ENCODE results near the gene PRKN.

The PRKN gene

GRCh38 chr6:162728197-162728596, 631 bp upstream of the PRKN start:
- Histone ChIP-seq H3K36me3 (ENCODE audit: control insufficient read depth, insufficient read depth, low read length) (no peaks in the 10 kb centered on the region), H3K27me3 (ENCODE audit: control insufficient read depth, insufficient read depth, low read length) (no peaks in the 10 kb centered on the region), H3K9ac (ENCODE audit: low read length) (peak overlapping the region; percentile 60), H3K4me1 (ENCODE audit: control insufficient read depth, insufficient read depth, low read length) (peaks cover 2% of the 10 kb centered on the region), H3K4me3 (ENCODE audit: low read length) (peak overlapping the region; percentile 75), H3K27ac (ENCODE audit: low read depth, low read length) (peak overlapping the region; percentile 75)

- peak overlapping the region; percentile 84 for H3K4me3 ChIP-seq (ENCODE audit: low read length)
- peak overlapping the region; percentile 83 for H3K9ac ChIP-seq (ENCODE audit: low read length)
Observed at GRCh38 chr6:162726947-162727321, 632 bp downstream of the PRKN start.

GRCh38 chr6:162722633-162723032, 4.9 kb downstream of the PRKN start:
- Histone ChIP-seq H3K27ac (ENCODE audit: low read depth, low read length) (no peak overlapping the region), H3K4me3 (ENCODE audit: low read length) (no peak overlapping the region), H3K4me1 (ENCODE audit: control insufficient read depth, insufficient read depth, low read length) (no peaks in the 10 kb centered on the region), H3K27me3 (ENCODE audit: control insufficient read depth, insufficient read depth, low read length) (no peaks in the 10 kb centered on the region), H3K36me3 (ENCODE audit: control insufficient read depth, insufficient read depth, low read length) (no peaks in the 10 kb centered on the region), H3K9ac (ENCODE audit: low read length) (no peak overlapping the region)

More at GRCh38 chr6:162726947-162727321, 632 bp downstream of the PRKN start:
- H3K4me1 ChIP-seq (ENCODE audit: control insufficient read depth, insufficient read depth, low read length), result peaks cover 2% of the 10 kb centered on the region
- peak overlapping the region; percentile 88 for H3K27ac ChIP-seq (ENCODE audit: low read depth, low read length)
- H3K27me3 ChIP-seq (ENCODE audit: control insufficient read depth, insufficient read depth, low read length), result no peaks in the 10 kb centered on the region
- H3K36me3 ChIP-seq (ENCODE audit: control insufficient read depth, insufficient read depth, low read length), result no peaks in the 10 kb centered on the region

- Histone ChIP-seq H3K27ac (ENCODE audit: low read depth, low read length) (no peak overlapping the region), H3K4me3 (ENCODE audit: low read length) (no peak overlapping the region), H3K36me3 (ENCODE audit: control insufficient read depth, insufficient read depth, low read length) (no peaks in the 10 kb centered on the region), H3K4me1 (ENCODE audit: control insufficient read depth, insufficient read depth, low read length) (no peaks in the 10 kb centered on the region), H3K27me3 (ENCODE audit: control insufficient read depth, insufficient read depth, low read length) (no peaks in the 10 kb centered on the region), H3K9ac (ENCODE audit: low read length) (no peak overlapping the region)
Observed at GRCh38 chr6:162722226-162722625, 5.3 kb downstream of the PRKN start.

GRCh38 chr6:162721404-162721687, 6.2 kb downstream of the PRKN start:
- Histone ChIP-seq H3K4me1 (ENCODE audit: control insufficient read depth, insufficient read depth, low read length) (no peaks in the 10 kb centered on the region), H3K9ac (ENCODE audit: low read length) (no peak overlapping the region), H3K4me3 (ENCODE audit: low read length) (no peak overlapping the region), H3K36me3 (ENCODE audit: control insufficient read depth, insufficient read depth, low read length) (no peaks in the 10 kb centered on the region), H3K27me3 (ENCODE audit: control insufficient read depth, insufficient read depth, low read length) (no peaks in the 10 kb centered on the region), H3K27ac (ENCODE audit: low read depth, low read length) (no peak overlapping the region)

- H3K27me3 ChIP-seq (ENCODE audit: control insufficient read depth, insufficient read depth, low read length), result no peaks in the 10 kb centered on the region
- H3K4me1 ChIP-seq (ENCODE audit: control insufficient read depth, insufficient read depth, low read length), result no peaks in the 10 kb centered on the region
- no peak overlapping the region for H3K4me3 ChIP-seq (ENCODE audit: low read length)
- H3K9ac ChIP-seq (ENCODE audit: low read length), result no peak overlapping the region
- no peak overlapping the region for H3K27ac ChIP-seq (ENCODE audit: low read depth, low read length)
- no peaks in the 10 kb centered on the region for H3K36me3 ChIP-seq (ENCODE audit: control insufficient read depth, insufficient read depth, low read length)
Observed at GRCh38 chr6:162719528-162719927, 8.0 kb downstream of the PRKN start.

GRCh38 chr6:162715601-162716000, 12.0 kb downstream of the PRKN start:
- no peaks in the 10 kb centered on the region for H3K27me3 ChIP-seq (ENCODE audit: control insufficient read depth, insufficient read depth, low read length)
- H3K9ac ChIP-seq (ENCODE audit: low read length), result no peak overlapping the region
- no peak overlapping the region for H3K27ac ChIP-seq (ENCODE audit: low read depth, low read length)
- no peaks in the 10 kb centered on the region for H3K4me1 ChIP-seq (ENCODE audit: control insufficient read depth, insufficient read depth, low read length)
- H3K36me3 ChIP-seq (ENCODE audit: control insufficient read depth, insufficient read depth, low read length), result no peaks in the 10 kb centered on the region
- H3K4me3 ChIP-seq (ENCODE audit: low read length), result no peak overlapping the region

GRCh38 chr6:162713974-162714780, 13.4 kb downstream of the PRKN start:
- no peaks in the 10 kb centered on the region for H3K4me1 ChIP-seq (ENCODE audit: control insufficient read depth, insufficient read depth, low read length)
- no peaks in the 10 kb centered on the region for H3K36me3 ChIP-seq (ENCODE audit: control insufficient read depth, insufficient read depth, low read length)
- H3K4me3 ChIP-seq (ENCODE audit: low read length), result no peak overlapping the region
- H3K9ac ChIP-seq (ENCODE audit: low read length), result no peak overlapping the region
- H3K27ac ChIP-seq (ENCODE audit: low read depth, low read length), result no peak overlapping the region
- no peaks in the 10 kb centered on the region for H3K27me3 ChIP-seq (ENCODE audit: control insufficient read depth, insufficient read depth, low read length)

GRCh38 chr6:162712694-162713093, 14.9 kb downstream of the PRKN start:
- no peaks in the 10 kb centered on the region for H3K27me3 ChIP-seq (ENCODE audit: control insufficient read depth, insufficient read depth, low read length)
- H3K27ac ChIP-seq (ENCODE audit: low read depth, low read length), result no peak overlapping the region
- no peaks in the 10 kb centered on the region for H3K4me1 ChIP-seq (ENCODE audit: control insufficient read depth, insufficient read depth, low read length)
- no peak overlapping the region for H3K9ac ChIP-seq (ENCODE audit: low read length)
- H3K36me3 ChIP-seq (ENCODE audit: control insufficient read depth, insufficient read depth, low read length), result no peaks in the 10 kb centered on the region
- no peak overlapping the region for H3K4me3 ChIP-seq (ENCODE audit: low read length)

- H3K36me3 ChIP-seq (ENCODE audit: control insufficient read depth, insufficient read depth, low read length), result no peaks in the 10 kb centered on the region
- H3K27me3 ChIP-seq (ENCODE audit: control insufficient read depth, insufficient read depth, low read length), result no peaks in the 10 kb centered on the region
- no peak overlapping the region for H3K9ac ChIP-seq (ENCODE audit: low read length)
- H3K4me3 ChIP-seq (ENCODE audit: low read length), result no peak overlapping the region
- no peaks in the 10 kb centered on the region for H3K4me1 ChIP-seq (ENCODE audit: control insufficient read depth, insufficient read depth, low read length)
- no peak overlapping the region for H3K27ac ChIP-seq (ENCODE audit: low read depth, low read length)
Observed at GRCh38 chr6:162711376-162711775, 16.2 kb downstream of the PRKN start.

- H3K27me3 ChIP-seq (ENCODE audit: control insufficient read depth, insufficient read depth, low read length), result no peaks in the 10 kb centered on the region
- no peak overlapping the region for H3K9ac ChIP-seq (ENCODE audit: low read length)
- H3K4me3 ChIP-seq (ENCODE audit: low read length), result no peak overlapping the region
- no peak overlapping the region for H3K27ac ChIP-seq (ENCODE audit: low read depth, low read length)
- no peaks in the 10 kb centered on the region for H3K4me1 ChIP-seq (ENCODE audit: control insufficient read depth, insufficient read depth, low read length)
- no peaks in the 10 kb centered on the region for H3K36me3 ChIP-seq (ENCODE audit: control insufficient read depth, insufficient read depth, low read length)
Observed at GRCh38 chr6:162710936-162711335, 16.6 kb downstream of the PRKN start.

- Histone ChIP-seq H3K9ac (ENCODE audit: low read length) (no peak overlapping the region), H3K4me3 (ENCODE audit: low read length) (no peak overlapping the region), H3K27ac (ENCODE audit: low read depth, low read length) (no peak overlapping the region), H3K4me1 (ENCODE audit: control insufficient read depth, insufficient read depth, low read length) (no peaks in the 10 kb centered on the region), H3K36me3 (ENCODE audit: control insufficient read depth, insufficient read depth, low read length) (no peaks in the 10 kb centered on the region), H3K27me3 (ENCODE audit: control insufficient read depth, insufficient read depth, low read length) (no peaks in the 10 kb centered on the region)
Observed at GRCh38 chr6:162710419-162710818, 17.1 kb downstream of the PRKN start.

GRCh38 chr6:162709431-162709830, 18.1 kb downstream of the PRKN start:
- Histone ChIP-seq H3K4me3 (ENCODE audit: low read length) (no peak overlapping the region), H3K27ac (ENCODE audit: low read depth, low read length) (no peak overlapping the region), H3K27me3 (ENCODE audit: control insufficient read depth, insufficient read depth, low read length) (no peaks in the 10 kb centered on the region), H3K9ac (ENCODE audit: low read length) (no peak overlapping the region), H3K4me1 (ENCODE audit: control insufficient read depth, insufficient read depth, low read length) (no peaks in the 10 kb centered on the region), H3K36me3 (ENCODE audit: control insufficient read depth, insufficient read depth, low read length) (no peaks in the 10 kb centered on the region)
